T-cell (primary cell): ENCODE measurements around the gene GNAS-AS1. TPM values are rescaled to one million over a fixed set of nuclear protein-coding genes. Genes with fewer than 3 reads are reported as not detected.

ENCODE experiments used
- ATAC-seq, 4 experiments: fragments of 200-7000 bp in 3 of 4; fragments of 150-1000 bp in 1 of 4; cut with Tn5 transposase; replicated peaks in 1 of 4; 1 replicate in 3 of 4; 2 replicates in 1 of 4; pipeline ENCODE4 v1.10.0; 2021; ENCODE audit warnings: moderate library complexity in 3 of 4, mild to moderate bottlenecking in 2 of 4, moderate number of reproducible peaks in 1 of 4
- CTCF ChIA-PET, 2 donors: fragments of 300-600 bp; sonication (Branson Sonifier 250); formaldehyde crosslinking; loops; one replicate each; lab custom pipeline; 2022; ENCODE audit warnings: antibody characterized with exemption in 2 of 2; lab: Charles Lee
- POLR2A ChIA-PET, 2 donors: fragments of 300-600 bp; sonication (Branson Sonifier 250); formaldehyde crosslinking; loops; one replicate each; lab custom pipeline; 2022; ENCODE audit warnings: antibody characterized with exemption in 2 of 2; lab: Charles Lee
- DNase-seq, 35 experiments: peaks; one replicate each; pipeline versions ENCODE4 v3.0.0 to v3.0.0-alpha.2; 2013 to 2023
- H3K27ac ChIP-seq: one replicate; pipeline ENCODE4 v1.5.1; 2013; ENCODE audit warnings: low read length
- H3K27me3 ChIP-seq, 2 experiments: replicated peaks in 1 of 2; 1 replicate in 1 of 2; 2 replicates in 1 of 2; pipeline versions ENCODE4 v1.6.1 to v1.7.0; 2013; ENCODE audit warnings: low read length in 1 of 2, mixed read lengths in 1 of 2; ENCODE audit not compliant: control insufficient read depth in 2 of 2, insufficient read depth in 2 of 2; ENCODE audit errors: extremely low read depth in 1 of 2
- H3K36me3 ChIP-seq, 2 donors: 1 replicate in 1 of 2; 2 replicates in 1 of 2; pipeline versions ENCODE4 v1.6.1 to v1.7.0; 2013; ENCODE audit warnings: low read length in 1 of 2; ENCODE audit not compliant: control insufficient read depth in 2 of 2, insufficient read depth in 1 of 2; ENCODE audit errors: extremely low read depth in 1 of 2
- H3K4me1 ChIP-seq, 2 experiments: 1 replicate in 1 of 2; 2 replicates in 1 of 2; pipeline versions ENCODE4 v1.6.1 to v1.7.0; 2013; ENCODE audit warnings: low read length in 2 of 2, mixed read lengths in 1 of 2; ENCODE audit not compliant: insufficient read depth in 2 of 2, control insufficient read depth in 1 of 2; ENCODE audit errors: extremely low read depth in 1 of 2
- H3K4me3 ChIP-seq, 2 donors: 1 replicate in 1 of 2; 2 replicates in 1 of 2; pipeline versions ENCODE4 v1.5.1 to v1.7.0; 2013; ENCODE audit warnings: mild to moderate bottlenecking in 2 of 2, low read length in 1 of 2, moderate library complexity in 1 of 2; ENCODE audit not compliant: control insufficient read depth in 1 of 2; ENCODE audit errors: extremely low read depth in 1 of 2
- H3K9me3 ChIP-seq: 2 replicates; pipeline ENCODE4 v1.7.0; 2013
- H3K27ac Mint-ChIP-seq, 2 donors: one replicate each; pipeline ENCODE4 v1.8.0; 2020 to 2021; ENCODE audit warnings: mild to moderate bottlenecking in 2 of 2, mixed read lengths in 2 of 2
- H3K27me3 Mint-ChIP-seq, 2 donors: one replicate each; pipeline ENCODE4 v1.8.0; 2021 to 2022; ENCODE audit warnings: mixed read lengths in 2 of 2
- H3K36me3 Mint-ChIP-seq: one replicate; pipeline ENCODE4 v1.8.0; 2021; ENCODE audit warnings: mixed read lengths
- H3K4me1 Mint-ChIP-seq, 3 donors: one replicate each; pipeline ENCODE4 v1.8.0; 2020 to 2022; ENCODE audit warnings: mixed read lengths in 3 of 3, mild to moderate bottlenecking in 1 of 3
- H3K4me3 Mint-ChIP-seq, 3 donors: one replicate each; pipeline ENCODE4 v1.8.0; 2020 to 2022; ENCODE audit warnings: mild to moderate bottlenecking in 3 of 3, mixed read lengths in 3 of 3, moderate library complexity in 3 of 3
- H3K9me3 Mint-ChIP-seq, 3 donors: one replicate each; pipeline ENCODE4 v1.8.0; 2020 to 2022; ENCODE audit warnings: mixed read lengths in 3 of 3
- WGBS: methylation state at CpG from one replicate; pipeline ENCODE4 v1.1.5; 2013; ENCODE audit warnings: missing lambda C conversion rate; ENCODE audit not compliant: insufficient coverage; 5-methylcytosine and 5-hydroxymethylcytosine counted together
- total RNA-seq, 35 experiments: library from RNA in 6 of 35; stranded (reverse) in 6 of 35; fragments of 120-200 nt in 1 of 35; gene quantifications; one replicate each; pipeline versions ENCODE4 v1.2.1 to v1.2.4 and lab custom pipeline; 2013 to 2026

GNAS-AS1 gene
- total RNA-seq, 5 donors from 2014 or later (not counting 1 experiment from before 2014, with no cell fraction given): 1.1 to 1.7 (median 1.5) TPM

DNA sequence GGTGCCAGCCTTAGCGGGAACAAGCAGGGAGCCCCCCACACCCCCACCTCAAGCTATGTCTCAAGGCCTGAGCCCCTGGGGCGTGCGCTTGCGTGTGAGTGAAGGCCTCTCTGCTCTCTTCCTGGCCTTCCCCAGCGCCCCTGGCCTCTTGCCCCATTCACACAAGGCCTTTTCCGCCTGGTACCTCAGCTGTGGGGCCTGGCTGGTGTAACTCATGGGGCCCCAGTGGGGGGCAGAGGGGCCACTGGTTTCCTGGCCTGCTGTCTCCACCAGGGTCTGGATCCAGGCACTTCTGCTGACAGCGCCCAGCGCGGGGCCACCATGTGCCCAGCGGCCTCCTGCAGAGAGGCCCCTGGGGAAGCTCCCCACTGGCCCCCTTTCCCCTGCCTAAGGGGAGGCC, 34.7 kb downstream of the GNAS-AS1 start:
- Mint-ChIP-seq H3K4me1 (peaks cover 0 to 8% (median 0%) of the 10 kb centered on the region in 3 donors), H3K27ac (no peak overlapping the region), H3K27me3 (peaks cover 14 to 23% of the 10 kb centered on the region in 2 donors), H3K9me3 (no peaks in the 10 kb centered on the region), H3K4me3 (no peak overlapping the region), H3K36me3 (no peaks in the 10 kb centered on the region)
- peaks cover 0 to 48% of the 10 kb centered on the region in 2 experiments for H3K27me3 ChIP-seq
- DNase-seq (no peak), ATAC-seq (no peak)
- POLR2A ChIA-PET: no interaction called here
- H3K4me3 ChIP-seq: no peak overlapping the region
- H3K36me3 ChIP-seq: no peaks in the 10 kb centered on the region
- WGBS: 91% methylated on average over 9 of the region's 10 CpGs
- CTCF ChIA-PET: interaction anchor here in 1 of 2 donors (0.6 kb wide), 1 partner anchor 261 kb away, joined by 3 read pairs; no protein-coding TSS in a partner anchor
- no peaks in the 10 kb centered on the region for H3K9me3 ChIP-seq
- H3K27ac ChIP-seq: no peak overlapping the region
- peaks cover 0 to 3% of the 10 kb centered on the region in 2 experiments for H3K4me1 ChIP-seq

DNA sequence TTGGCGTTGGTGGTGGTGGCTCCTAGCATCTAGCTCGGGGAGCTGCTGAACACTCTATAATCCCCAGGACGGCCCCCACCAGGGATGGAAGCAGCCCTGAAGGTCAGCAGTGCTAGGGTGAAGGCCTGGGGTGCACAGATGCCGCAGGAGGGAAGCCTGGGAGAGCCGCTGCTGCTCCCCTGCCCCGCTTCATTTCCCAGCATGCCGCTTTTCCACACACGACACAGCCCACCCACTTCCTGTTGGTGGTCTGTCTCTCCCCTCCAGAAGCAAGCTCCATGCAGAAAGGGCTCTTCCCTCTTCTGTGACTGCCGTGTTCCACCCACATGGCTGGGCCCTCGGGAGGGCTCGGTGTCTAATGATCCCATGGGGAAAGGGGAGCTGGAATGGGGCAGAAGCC, 35.3 kb downstream of the GNAS-AS1 start:
- DNase-seq (no peak), ATAC-seq (no peak)
- Histone ChIP-seq H3K4me3 (no peak overlapping the region), H3K27ac (no peak overlapping the region), H3K36me3 (no peaks in the 10 kb centered on the region), H3K9me3 (no peaks in the 10 kb centered on the region), H3K4me1 (peaks cover 0 to 3% of the 10 kb centered on the region in 2 experiments), H3K27me3 (peaks cover 0 to 49% of the 10 kb centered on the region in 2 experiments)
- Mint-ChIP-seq H3K27ac (no peak overlapping the region), H3K27me3 (peaks cover 14 to 24% of the 10 kb centered on the region in 2 donors), H3K4me3 (no peak overlapping the region), H3K36me3 (no peaks in the 10 kb centered on the region), H3K9me3 (no peaks in the 10 kb centered on the region), H3K4me1 (peaks cover 0 to 8% (median 0%) of the 10 kb centered on the region in 3 donors)
- CTCF ChIA-PET: no interaction called here
- POLR2A ChIA-PET: no interaction called here
- 46% methylated on average over 9 of the region's 11 CpGs for WGBS

DNA sequence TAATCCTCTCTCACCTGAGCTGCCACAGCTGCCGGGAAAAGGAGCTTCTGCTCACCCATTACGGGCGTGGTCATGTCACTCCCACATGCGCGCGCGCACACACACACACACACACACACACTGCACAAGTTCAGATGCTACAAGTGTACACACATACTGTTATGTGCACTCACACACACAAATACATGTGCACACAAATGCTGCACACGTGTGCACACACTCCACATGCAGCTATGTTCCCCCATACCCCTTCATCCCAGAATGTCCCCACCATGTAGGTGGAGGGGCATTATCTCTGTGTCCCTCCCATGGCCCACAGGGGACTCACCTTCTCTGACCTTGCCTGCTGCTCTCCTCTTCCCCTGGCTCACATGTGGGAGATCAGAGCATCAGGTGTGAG, 37.3 kb downstream of the GNAS-AS1 start:
- DNase-seq (no peak), ATAC-seq (no peak)
- Histone ChIP-seq H3K36me3 (no peaks in the 10 kb centered on the region), H3K4me1 (peaks cover 0 to 4% of the 10 kb centered on the region in 2 experiments), H3K9me3 (no peaks in the 10 kb centered on the region), H3K27me3 (peaks cover 0 to 52% of the 10 kb centered on the region in 2 experiments), H3K27ac (no peak overlapping the region), H3K4me3 (no peak overlapping the region)
- WGBS: 82% methylated on average over 6 of the region's 8 CpGs
- POLR2A ChIA-PET: no interaction called here
- H3K36me3 Mint-ChIP-seq: no peaks in the 10 kb centered on the region
- H3K27me3 Mint-ChIP-seq: peaks cover 16 to 30% of the 10 kb centered on the region in 2 donors
- H3K9me3 Mint-ChIP-seq: no peaks in the 10 kb centered on the region
- CTCF ChIA-PET: no interaction called here
- H3K4me3 Mint-ChIP-seq: no peak overlapping the region
- peaks cover 0 to 3% (median 0%) of the 10 kb centered on the region in 3 donors for H3K4me1 Mint-ChIP-seq
- H3K27ac Mint-ChIP-seq: no peak overlapping the region

DNA sequence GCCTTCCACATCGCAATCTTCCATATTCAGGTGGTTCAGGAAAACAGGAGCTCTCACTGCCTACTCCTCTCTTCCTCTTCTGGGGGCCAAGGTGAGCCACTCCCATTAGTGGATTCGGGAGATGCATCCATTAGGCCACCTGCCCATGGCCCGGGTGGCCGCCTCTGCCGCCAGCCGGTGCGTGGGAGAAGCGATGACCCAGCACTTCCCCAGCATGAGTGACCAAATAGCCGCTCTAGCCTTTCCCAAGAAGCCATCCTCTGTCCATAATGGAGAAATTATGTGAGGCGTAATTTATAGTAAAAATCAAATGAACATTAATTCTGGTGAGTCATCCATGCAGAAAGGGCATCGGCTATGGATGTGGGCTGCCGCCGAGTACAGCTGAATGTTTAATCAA, 39.4 kb downstream of the GNAS-AS1 start:
- H3K27me3 ChIP-seq: peaks cover 0 to 50% of the 10 kb centered on the region in 2 experiments
- 93% methylated on average over 9 of the region's 13 CpGs for WGBS
- H3K27ac ChIP-seq: no peak overlapping the region
- Mint-ChIP-seq H3K4me1 (peaks cover 0 to 2% (median 0%) of the 10 kb centered on the region in 3 donors), H3K9me3 (no peaks in the 10 kb centered on the region), H3K4me3 (no peak overlapping the region), H3K27me3 (peaks cover 22 to 33% of the 10 kb centered on the region in 2 donors), H3K27ac (no peak overlapping the region), H3K36me3 (no peaks in the 10 kb centered on the region)
- no peaks in the 10 kb centered on the region for H3K36me3 ChIP-seq
- H3K4me3 ChIP-seq: no peak overlapping the region
- DNase-seq: no peak
- H3K9me3 ChIP-seq: no peaks in the 10 kb centered on the region
- peaks cover 0 to 4% of the 10 kb centered on the region in 2 experiments for H3K4me1 ChIP-seq
- ATAC-seq: no peak
- POLR2A ChIA-PET: no interaction called here
- CTCF ChIA-PET: no interaction called here

DNA sequence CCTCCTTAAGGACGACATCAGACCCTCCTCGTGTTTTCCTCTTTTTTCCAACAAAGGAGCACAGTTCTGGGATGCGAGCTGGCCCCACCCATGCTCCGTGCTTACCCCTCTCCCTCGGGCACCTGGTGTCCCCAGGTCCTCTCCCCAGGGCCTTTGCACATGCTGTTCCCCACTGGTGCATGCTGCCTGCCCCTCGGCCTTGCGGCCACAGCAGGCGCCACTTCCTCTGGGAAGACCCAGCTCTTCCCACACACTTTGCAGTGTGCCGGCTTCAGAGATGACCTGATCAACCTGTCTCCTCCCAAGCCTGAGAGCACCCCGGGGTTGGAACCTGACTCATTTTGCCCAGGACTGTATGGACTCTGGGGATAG, 39.8 kb downstream of the GNAS-AS1 start:
- no peak for DNase-seq
- Histone ChIP-seq H3K9me3 (no peaks in the 10 kb centered on the region), H3K36me3 (no peaks in the 10 kb centered on the region), H3K27me3 (peaks cover 0 to 46% of the 10 kb centered on the region in 2 experiments), H3K4me1 (peaks cover 0 to 4% of the 10 kb centered on the region in 2 experiments), H3K27ac (no peak overlapping the region), H3K4me3 (no peak overlapping the region)
- H3K27me3 Mint-ChIP-seq: peaks cover 22 to 33% of the 10 kb centered on the region in 2 donors
- peaks cover 0 to 2% (median 0%) of the 10 kb centered on the region in 3 donors for H3K4me1 Mint-ChIP-seq
- H3K27ac Mint-ChIP-seq: no peak overlapping the region
- H3K36me3 Mint-ChIP-seq: no peaks in the 10 kb centered on the region
- ATAC-seq: no peak
- WGBS: 90% methylated on average over 5 of the region's 10 CpGs
- ChIA-PET CTCF (no interaction called here), POLR2A (no interaction called here)
- no peaks in the 10 kb centered on the region for H3K9me3 Mint-ChIP-seq
- H3K4me3 Mint-ChIP-seq: no peak overlapping the region

DNA sequence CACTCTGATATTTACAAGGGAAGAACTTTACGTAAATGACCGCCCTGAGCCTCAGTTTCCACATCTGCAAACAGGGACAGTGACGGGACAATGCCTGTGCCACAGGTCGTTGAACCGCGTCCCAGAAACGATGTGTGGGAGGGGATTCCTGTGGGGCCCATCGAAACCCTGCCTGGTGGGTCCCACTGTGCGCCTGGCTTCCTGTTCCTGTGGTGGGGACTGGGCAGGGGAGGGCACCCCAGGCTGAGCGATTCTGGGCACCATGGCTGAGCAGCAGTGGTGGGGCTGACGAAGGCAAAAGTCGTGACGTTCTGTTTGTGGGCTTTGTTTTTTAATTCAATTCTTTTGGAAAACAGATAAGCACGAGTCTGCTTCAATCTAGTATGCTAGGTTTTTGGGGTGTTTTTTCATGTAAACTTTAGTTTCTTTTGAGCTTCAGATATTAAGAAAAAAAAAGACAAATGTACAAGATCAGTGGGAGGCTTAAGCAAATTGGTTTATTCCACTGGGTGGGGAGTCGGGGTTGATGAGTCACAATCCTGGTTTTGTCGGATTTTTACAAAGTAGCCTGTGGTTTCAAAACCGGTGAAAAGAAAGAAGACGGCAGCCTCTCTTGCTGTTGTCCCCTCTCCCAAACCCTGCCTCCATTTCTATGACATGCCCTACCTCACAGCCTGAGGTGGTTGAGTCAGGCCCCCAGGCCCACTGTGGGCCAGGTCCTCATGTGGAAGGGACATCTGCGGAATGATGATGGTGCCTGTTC, 40.4 kb downstream of the GNAS-AS1 start:
- H3K4me3 ChIP-seq: no peak overlapping the region
- peaks cover 0 to 41% of the 10 kb centered on the region in 2 experiments for H3K27me3 ChIP-seq
- Mint-ChIP-seq H3K27me3 (peaks cover 26 to 37% of the 10 kb centered on the region in 2 donors), H3K4me3 (no peak overlapping the region), H3K4me1 (peaks cover 0 to 2% (median 0%) of the 10 kb centered on the region in 3 donors), H3K27ac (no peak overlapping the region), H3K36me3 (no peaks in the 10 kb centered on the region), H3K9me3 (no peaks in the 10 kb centered on the region)
- no peaks in the 10 kb centered on the region for H3K36me3 ChIP-seq
- ChIA-PET POLR2A (no interaction called here), CTCF (no interaction called here)
- H3K27ac ChIP-seq: no peak overlapping the region
- 68% methylated on average over 15 of the region's 19 CpGs for WGBS
- no peak for ATAC-seq
- no peak for DNase-seq
- H3K4me1 ChIP-seq: peaks cover 0 to 2% of the 10 kb centered on the region in 2 experiments
- H3K9me3 ChIP-seq: no peaks in the 10 kb centered on the region
